ENCODE measurements around the gene SHTN1. TPM values are rescaled to one million over a fixed set of nuclear protein-coding genes. Genes with fewer than 3 reads are reported as not detected.

SHTN1 gene
- total RNA-seq, 4 donors from 2014 or later = 8.1 to 36.7 (median 20.0) TPM

- no peak for TF ChIP-seq CTCF (IDR thresholded peaks at IDR 0.05; ENCODE audit: low read depth)
Observed at GRCh38 chr10:116918583-116918982, 86.4 kb downstream of the SHTN1 start.

DNA sequence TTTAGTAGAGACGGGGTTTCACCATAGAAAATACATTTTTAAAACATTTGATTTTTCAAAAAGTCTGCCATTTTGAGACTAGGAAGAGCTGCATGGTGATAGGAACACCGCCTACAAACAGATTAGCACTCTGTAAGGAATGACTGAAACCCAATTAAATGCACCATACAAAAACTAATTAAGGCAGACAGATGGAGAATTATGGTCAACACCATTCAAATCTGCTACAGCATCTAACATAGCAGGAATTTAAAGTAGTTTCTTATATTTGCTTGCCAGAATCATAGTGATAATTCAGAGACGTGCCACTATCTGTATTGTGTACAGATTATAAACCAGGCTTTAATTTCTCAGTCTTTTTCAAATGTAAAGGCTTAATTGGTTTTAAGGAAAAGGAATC, 87.5 kb downstream of the SHTN1 start:
- no peak for TF ChIP-seq CTCF (IDR thresholded peaks at IDR 0.05; ENCODE audit: low read depth)

DNA sequence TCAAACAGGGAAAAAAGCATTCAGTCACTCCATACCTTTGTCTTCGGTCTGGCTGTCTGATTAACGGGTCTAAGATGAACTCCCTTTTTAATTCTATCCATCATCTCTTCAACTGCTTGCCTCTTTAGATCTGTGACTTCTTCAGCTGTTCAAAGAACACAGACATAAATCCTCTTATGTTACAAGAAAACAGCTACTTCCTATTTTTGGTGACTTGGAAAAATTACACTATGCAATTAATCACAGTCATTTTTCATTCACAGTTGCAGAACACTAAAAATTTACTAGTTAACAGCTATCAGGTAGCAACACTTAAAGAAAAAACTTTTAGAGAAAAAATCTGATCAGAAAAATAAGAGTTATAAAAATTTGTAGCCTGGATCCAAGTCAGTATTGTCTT, 89.6 kb downstream of the SHTN1 start:
- no peak for TF ChIP-seq CTCF (IDR thresholded peaks at IDR 0.05; ENCODE audit: low read depth)

DNA sequence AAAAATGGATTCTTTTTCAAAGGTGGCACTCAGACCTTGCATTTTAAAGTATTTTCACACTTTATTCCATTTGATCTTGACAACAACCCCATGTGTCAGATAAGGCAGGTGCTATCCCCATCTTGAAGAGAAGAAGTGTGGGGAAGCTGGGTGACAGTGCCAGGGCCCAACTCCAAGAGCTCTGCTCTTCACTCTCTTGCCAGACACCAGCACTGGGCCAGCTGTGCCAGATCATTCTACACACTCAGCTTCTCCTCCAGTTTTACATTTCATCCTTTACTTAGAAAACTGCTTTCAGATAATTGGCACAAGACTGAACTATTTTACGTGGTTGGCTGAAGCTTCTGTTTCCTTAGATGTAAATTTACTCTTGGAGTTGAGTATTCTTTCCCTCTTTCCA, 91.3 kb downstream of the SHTN1 start:
- no peak for TF ChIP-seq CTCF (IDR thresholded peaks at IDR 0.05; ENCODE audit: low read depth)

- TF ChIP-seq CTCF (IDR thresholded peaks at IDR 0.05; ENCODE audit: low read depth) = no peak
Observed at GRCh38 chr10:116912162-116912561, 92.8 kb downstream of the SHTN1 start.

DNA sequence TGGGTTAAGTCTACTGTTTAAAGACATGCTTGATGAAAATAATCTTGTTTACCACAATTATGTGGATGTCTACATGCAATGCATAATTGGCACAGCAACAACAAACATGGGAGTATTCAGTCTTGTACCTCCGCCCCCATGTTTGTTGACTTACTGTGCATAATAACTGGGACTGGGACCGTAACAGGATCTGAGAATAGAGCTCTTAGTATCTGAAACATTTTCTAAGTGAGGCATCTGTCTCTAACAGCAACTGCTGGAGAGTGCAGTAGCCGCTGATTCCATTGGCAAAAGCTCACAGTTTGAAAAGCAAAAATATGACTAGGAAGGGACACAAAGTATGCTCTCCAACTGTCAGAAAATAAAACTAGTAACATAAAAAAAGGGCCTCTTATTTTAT, 94.1 kb downstream of the SHTN1 start:
- TF ChIP-seq CTCF (IDR thresholded peaks at IDR 0.05; ENCODE audit: low read depth) = no peak

DNA sequence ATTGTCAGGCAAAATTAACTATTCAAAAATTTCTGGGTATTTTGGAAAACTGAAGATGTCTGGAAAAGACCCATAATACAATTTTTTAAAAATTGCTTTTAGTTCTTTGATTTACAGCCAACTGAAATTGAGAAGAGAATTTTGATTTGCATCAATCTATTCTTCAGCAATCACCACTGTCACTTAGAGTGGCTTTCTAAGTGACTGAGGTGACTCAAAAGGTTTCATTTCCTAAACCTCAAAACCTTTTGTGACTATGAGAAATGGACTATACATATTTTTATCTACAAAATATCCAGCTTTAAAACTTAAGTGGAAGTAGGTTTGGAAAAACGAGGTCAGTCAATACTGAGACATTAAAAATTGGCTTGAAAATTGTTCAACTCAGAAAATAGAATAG, 95.7 kb downstream of the SHTN1 start:
- no peak for TF ChIP-seq CTCF (IDR thresholded peaks at IDR 0.05; ENCODE audit: low read depth)

Measured in subcutaneous adipose tissue (tissue), 4 donors.